Sigmoid colon (tissue), 4 donors: ENCODE results near the gene MAP2K1.

Experiments
- EP300 ChIP-seq, 4 donors: sonication (generic); formaldehyde crosslinking; IDR thresholded peaks; one replicate each; pipeline ENCODE4 v1.6.1; 2017; ENCODE audit warnings: antibody characterized with exemption in 4 of 4
- POLR2A ChIP-seq, 2 donors: fragments of 450-650 bp; IDR thresholded peaks; one replicate each; pipeline ENCODE4 v1.6.1; 2016; ENCODE audit warnings: antibody characterized with exemption in 2 of 2, mild to moderate bottlenecking in 2 of 2, moderate library complexity in 2 of 2
- POLR2AphosphoS5 ChIP-seq, 4 donors: sonication (generic); formaldehyde crosslinking; IDR thresholded peaks; one replicate each; pipeline ENCODE4 v1.6.1; 2017; ENCODE audit warnings: antibody characterized with exemption in 4 of 4
- TF ChIP-seq, protein P1 (sequence below), 4 experiments: fragments of 450-650 bp in 3 of 4; fragments of 200-600 bp in 1 of 4; IDR thresholded peaks; one replicate each; pipeline ENCODE4 v1.5.1; 2016 to 2019; ENCODE audit warnings: antibody characterized with exemption in 4 of 4, mild to moderate bottlenecking in 3 of 4, moderate library complexity in 2 of 4

DNA sequence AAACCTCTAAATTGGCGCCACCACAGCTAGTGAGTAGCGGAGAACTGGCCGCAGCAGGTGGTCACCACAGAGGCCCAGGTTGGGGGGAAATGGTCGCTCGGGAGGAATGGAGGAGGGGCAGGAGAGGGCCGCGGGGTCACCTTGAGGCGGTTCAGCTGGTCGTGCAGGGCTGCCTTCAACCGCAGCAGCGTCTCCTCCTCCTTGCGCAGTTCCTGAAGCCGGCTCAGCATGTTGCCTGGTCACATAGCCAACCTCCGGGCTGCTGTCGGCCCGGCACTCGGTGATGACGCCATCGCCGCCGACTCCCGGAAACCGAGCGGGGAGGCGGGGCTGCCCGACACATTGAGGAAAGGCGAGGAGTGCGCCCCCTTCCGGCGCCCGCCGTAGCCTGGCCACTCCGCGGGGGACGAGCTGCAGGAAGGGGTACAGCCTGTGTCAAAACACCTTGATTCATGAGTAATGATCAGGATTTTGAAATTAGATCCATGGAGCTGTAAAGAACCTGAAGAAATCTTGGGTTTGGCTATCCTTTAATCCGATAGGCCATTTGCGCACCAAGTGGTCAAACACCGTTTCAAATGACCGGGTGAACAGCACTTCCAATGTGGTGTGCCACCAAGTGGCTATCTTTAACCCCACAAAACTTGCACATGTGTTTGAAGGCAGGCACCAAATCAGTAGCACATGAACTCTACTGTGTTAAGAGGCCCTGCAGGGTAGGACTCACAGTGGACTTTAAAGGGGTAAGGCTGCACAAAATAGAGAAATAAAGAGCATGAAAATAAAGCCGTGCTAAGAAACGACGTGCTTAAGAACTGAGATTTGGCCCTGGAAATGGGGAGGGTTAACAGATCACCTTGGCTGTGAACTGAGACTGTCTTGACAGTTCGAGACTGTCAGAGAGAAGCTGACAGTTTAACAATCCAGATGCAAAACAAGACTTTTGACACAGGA, 111.1 kb downstream of the MAP2K1 start, which contains the start of gene SNAPC5:
- TF ChIP-seq POLR2A (IDR thresholded peaks at IDR 0.05) (peak; percentile 35 to 50), EP300 (IDR thresholded peaks at IDR 0.05) (peak in 1 of 4 donors; percentile 56), POLR2AphosphoS5 (IDR thresholded peaks at IDR 0.05) (peak; percentile 88 to 94 (median 94))
- TF ChIP-seq, protein P1, sequence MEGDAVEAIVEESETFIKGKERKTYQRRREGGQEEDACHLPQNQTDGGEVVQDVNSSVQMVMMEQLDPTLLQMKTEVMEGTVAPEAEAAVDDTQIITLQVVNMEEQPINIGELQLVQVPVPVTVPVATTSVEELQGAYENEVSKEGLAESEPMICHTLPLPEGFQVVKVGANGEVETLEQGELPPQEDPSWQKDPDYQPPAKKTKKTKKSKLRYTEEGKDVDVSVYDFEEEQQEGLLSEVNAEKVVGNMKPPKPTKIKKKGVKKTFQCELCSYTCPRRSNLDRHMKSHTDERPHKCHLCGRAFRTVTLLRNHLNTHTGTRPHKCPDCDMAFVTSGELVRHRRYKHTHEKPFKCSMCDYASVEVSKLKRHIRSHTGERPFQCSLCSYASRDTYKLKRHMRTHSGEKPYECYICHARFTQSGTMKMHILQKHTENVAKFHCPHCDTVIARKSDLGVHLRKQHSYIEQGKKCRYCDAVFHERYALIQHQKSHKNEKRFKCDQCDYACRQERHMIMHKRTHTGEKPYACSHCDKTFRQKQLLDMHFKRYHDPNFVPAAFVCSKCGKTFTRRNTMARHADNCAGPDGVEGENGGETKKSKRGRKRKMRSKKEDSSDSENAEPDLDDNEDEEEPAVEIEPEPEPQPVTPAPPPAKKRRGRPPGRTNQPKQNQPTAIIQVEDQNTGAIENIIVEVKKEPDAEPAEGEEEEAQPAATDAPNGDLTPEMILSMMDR (IDR thresholded peaks at IDR 0.05), result peak; percentile 91 to 96 (median 95)
